Measurements from ENCODE around the gene DNLZ.
"Not testable (repeated sequence)": the region's sequence is repeated elsewhere in the genome, so short reads cannot be mapped to it uniquely, and the experiment has no call there.

The DNLZ gene

DNA sequence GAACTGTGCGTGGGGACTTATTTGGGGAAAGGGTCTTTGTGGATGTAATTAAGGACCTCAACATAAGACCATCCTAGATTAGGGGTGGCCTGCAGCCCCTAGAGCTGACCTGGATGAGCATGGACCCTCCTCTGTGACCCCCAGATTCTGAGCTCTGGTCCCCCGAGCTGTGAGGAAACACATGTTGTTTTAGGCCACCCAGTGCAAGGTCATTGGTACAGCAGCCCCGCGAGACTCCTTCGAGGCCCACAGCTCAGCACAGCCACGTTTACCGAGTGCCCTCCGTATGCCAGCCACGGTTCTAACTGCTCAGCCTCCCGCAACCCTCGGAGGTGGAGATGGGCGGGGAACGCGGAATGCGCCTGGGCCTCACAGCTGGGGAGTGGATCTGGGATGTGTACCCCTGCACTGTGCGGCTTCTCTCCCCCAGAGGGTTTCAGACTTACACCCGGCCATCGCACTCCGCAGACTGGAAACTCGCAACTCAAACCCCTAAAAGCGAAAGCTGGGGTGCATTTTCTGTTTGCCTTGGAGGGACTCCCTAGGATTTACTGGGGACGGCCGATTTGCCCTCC lies 40.7 kb downstream of the DNLZ start:
- DNase-seq (ENCODE audit: low read depth): no peak
- no peak overlapping the region for H3K4me3 ChIP-seq (ENCODE audit: control insufficient read depth, low read depth, low read length)
- no peak for TF ChIP-seq CTCF (IDR thresholded peaks at IDR 0.05; ENCODE audit: control insufficient read depth, insufficient read depth, low read depth, low read length, missing control alignments)

- no peak for DNase-seq (ENCODE audit: low read depth)
- TF ChIP-seq CTCF (IDR thresholded peaks at IDR 0.05; ENCODE audit: control insufficient read depth, insufficient read depth, low read depth, low read length, missing control alignments): no peak
- H3K4me3 ChIP-seq (ENCODE audit: control insufficient read depth, low read depth, low read length): no peak overlapping the region
Measured at GRCh38 chr9:136321561-136321960, 42.0 kb downstream of the DNLZ start.

GRCh38 chr9:136320972-136321371 lies 42.6 kb downstream of the DNLZ start:
- not testable (repeated sequence) for DNase-seq (ENCODE audit: low read depth); H3K4me3 ChIP-seq (ENCODE audit: control insufficient read depth, low read depth, low read length)

GRCh38 chr9:136319955-136320354 lies 43.6 kb downstream of the DNLZ start:
- not testable (repeated sequence) for H3K4me3 ChIP-seq (ENCODE audit: control insufficient read depth, low read depth, low read length); DNase-seq (ENCODE audit: low read depth)

DNA sequence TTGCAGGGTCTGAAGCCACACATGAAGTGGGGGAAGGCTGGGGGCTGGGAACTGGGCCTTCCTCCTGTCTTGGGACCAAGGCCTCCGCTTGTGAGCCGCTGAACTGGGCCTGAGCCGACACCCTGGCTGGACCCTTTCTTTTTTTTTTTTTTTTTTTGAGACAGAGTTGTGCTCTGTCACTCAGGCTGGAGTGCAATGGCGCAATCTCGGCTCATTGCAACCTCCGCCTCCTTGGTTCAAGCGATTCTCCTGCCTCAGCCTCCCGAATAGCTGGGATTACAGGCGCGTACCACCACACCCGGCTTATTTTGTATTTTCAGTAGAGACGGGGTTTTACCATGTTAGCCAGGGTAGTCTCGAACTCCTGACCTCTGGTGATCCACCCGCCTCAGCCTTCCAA lies 44.3 kb downstream of the DNLZ start:
- DNase-seq (ENCODE audit: low read depth); H3K4me3 ChIP-seq (ENCODE audit: control insufficient read depth, low read depth, low read length): not testable (repeated sequence)

DNA sequence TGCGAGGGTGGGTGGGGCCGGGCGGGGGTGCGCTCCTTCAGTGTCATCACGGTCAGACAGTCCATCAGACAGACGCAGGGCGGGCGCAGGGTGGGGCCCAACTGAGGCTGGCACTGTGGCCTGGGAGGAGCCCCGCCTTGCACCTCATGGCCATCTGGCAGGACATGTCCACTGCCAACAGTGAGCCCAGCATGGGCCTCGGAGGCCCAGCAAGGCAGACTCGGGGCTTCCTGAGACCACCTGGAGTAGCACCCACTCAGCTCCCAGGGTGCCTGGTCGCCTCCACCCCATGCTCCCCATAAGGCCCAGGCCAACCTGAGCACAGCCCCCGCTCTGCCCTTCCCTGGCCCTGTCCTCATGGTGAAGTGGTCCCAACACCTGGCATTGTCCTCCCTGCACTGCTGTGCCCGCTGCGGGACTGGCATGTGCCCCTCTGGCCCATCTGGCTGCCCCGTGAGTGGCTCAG lies 44.7 kb downstream of the DNLZ start:
- no peak overlapping the region for H3K4me3 ChIP-seq (ENCODE audit: control insufficient read depth, low read depth, low read length)
- DNase-seq (ENCODE audit: low read depth): no peak
- TF ChIP-seq CTCF (IDR thresholded peaks at IDR 0.05; ENCODE audit: control insufficient read depth, insufficient read depth, low read depth, low read length, missing control alignments): no peak

GRCh38 chr9:136318111-136318775 lies 45.3 kb downstream of the DNLZ start:
- DNase-seq (ENCODE audit: low read depth): no peak
- no peak overlapping the region for H3K4me3 ChIP-seq (ENCODE audit: control insufficient read depth, low read depth, low read length)
- TF ChIP-seq CTCF (IDR thresholded peaks at IDR 0.05; ENCODE audit: control insufficient read depth, insufficient read depth, low read depth, low read length, missing control alignments): no peak

GRCh38 chr9:136317695-136318094 lies 45.8 kb downstream of the DNLZ start:
- TF ChIP-seq CTCF (IDR thresholded peaks at IDR 0.05; ENCODE audit: control insufficient read depth, insufficient read depth, low read depth, low read length, missing control alignments): no peak
- no peak overlapping the region for H3K4me3 ChIP-seq (ENCODE audit: control insufficient read depth, low read depth, low read length)
- DNase-seq (ENCODE audit: low read depth): no peak

Data from AG09309 (cell line).